DMS153 treated with DMSO at 0.1 percent for 48 hours (cell line): ENCODE results near the gene HOXB3.

Experiments used
- DNase-seq: peaks from one replicate; lab custom pipeline; 2025; ENCODE audit not compliant: unreplicated experiment; lab: John Stamatoyannopoulos, UW

The HOXB3 gene

GRCh38 chr17:48588528-48588927 is 1.5 kb downstream of the HOXB3 start:
- DNase-seq, result no peak

- no peak for DNase-seq
Observed at GRCh38 chr17:48588074-48588415, 2.0 kb downstream of the HOXB3 start.

GRCh38 chr17:48587276-48588073 is 2.6 kb downstream of the HOXB3 start:
- peak; percentile 74 for DNase-seq

GRCh38 chr17:48586355-48587258 is 3.4 kb downstream of the HOXB3 start:
- peak; percentile 75 for DNase-seq

- DNase-seq, result no peak
Observed at GRCh38 chr17:48584223-48584741, 5.8 kb downstream of the HOXB3 start.

GRCh38 chr17:48583708-48584222 is 6.3 kb downstream of the HOXB3 start:
- DNase-seq, result no peak

GRCh38 chr17:48582750-48583069 is 7.3 kb downstream of the HOXB3 start:
- no peak for DNase-seq

GRCh38 chr17:48579760-48580554 is 10.1 kb downstream of the HOXB3 start:
- DNase-seq, result no peak

- DNase-seq, result peak; percentile 43
Observed at GRCh38 chr17:48579471-48579759, 10.6 kb downstream of the HOXB3 start.

- peak; percentile 36 for DNase-seq
Observed at GRCh38 chr17:48578616-48579470, 11.2 kb downstream of the HOXB3 start.

- DNase-seq, result peak; percentile 72
Observed at GRCh38 chr17:48577946-48578615, 12.0 kb downstream of the HOXB3 start, which contains the start of gene HOXB4. Gene HOXB4, minus strand, starts transcription at chr17:48578350. Its CDS starts 31 bp downstream, at chr17:48578319.

GRCh38 chr17:48577330-48577945 is 12.6 kb downstream of the HOXB3 start:
- DNase-seq, result no peak

GRCh38 chr17:48576479-48577309 is 13.3 kb downstream of the HOXB3 start:
- DNase-seq, result no peak

GRCh38 chr17:48575673-48576478 is 14.2 kb downstream of the HOXB3 start:
- no peak for DNase-seq

GRCh38 chr17:48575066-48575582 is 14.9 kb downstream of the HOXB3 start:
- DNase-seq, result peak; percentile 81

- no peak for DNase-seq
Observed at GRCh38 chr17:48574505-48575065, 15.5 kb downstream of the HOXB3 start.
